Loucy (cell line): ENCODE measurements around the gene LPO.

Experiments
- H2AFZ ChIP-seq: fragments of 200-600 bp; sonication (generic); 2 replicates; pipeline ENCODE4 v1.6.0; 2016; ENCODE audit warnings: antibody characterized with exemption, mild to moderate bottlenecking, low read length, moderate library complexity
- H3F3A ChIP-seq: fragments of 200-600 bp; 2 replicates; pipeline ENCODE4 v1.6.0; 2016; ENCODE audit warnings: antibody characterized with exemption, low read depth, mild to moderate bottlenecking
- H3K27me3 ChIP-seq: fragments of 200-600 bp; sonication (generic); 2 replicates; pipeline ENCODE4 v1.6.1; 2014; ENCODE audit warnings: low read length, mild to moderate bottlenecking; ENCODE audit not compliant: insufficient read depth, poor library complexity, severe bottlenecking
- H3K36me3 ChIP-seq: fragments of 200-600 bp; sonication (generic); 2 replicates; pipeline ENCODE4 v1.6.1; 2016; ENCODE audit warnings: low read length; ENCODE audit not compliant: insufficient read depth
- H3K4me1 ChIP-seq: fragments of 200-600 bp; sonication (generic); 2 replicates; pipeline ENCODE4 v1.5.1; 2014; ENCODE audit warnings: low read length, mild to moderate bottlenecking; ENCODE audit not compliant: insufficient read depth, poor library complexity, severe bottlenecking
- H3K4me2 ChIP-seq: fragments of 200-600 bp; sonication (generic); 2 replicates; pipeline ENCODE4 v1.6.0; 2014; ENCODE audit warnings: antibody characterized with exemption, low read length, low read depth, mild to moderate bottlenecking; ENCODE audit not compliant: poor library complexity, severe bottlenecking
- H3K4me3 ChIP-seq: fragments of 200-600 bp; sonication (generic); 2 replicates; pipeline ENCODE4 v1.5.1; 2014; ENCODE audit warnings: low read length, mild to moderate bottlenecking, mixed read lengths; ENCODE audit not compliant: poor library complexity, severe bottlenecking
- H3K79me2 ChIP-seq: fragments of 200-600 bp; sonication (generic); 2 replicates; pipeline ENCODE4 v1.6.1; 2014; ENCODE audit warnings: low read length; ENCODE audit not compliant: insufficient read depth
- H3K9ac ChIP-seq: fragments of 200-600 bp; sonication (generic); 2 replicates; pipeline ENCODE4 v1.6.0; 2014; ENCODE audit warnings: mild to moderate bottlenecking, low read depth, low read length, moderate library complexity; ENCODE audit not compliant: poor library complexity, severe bottlenecking
- H3K9me2 ChIP-seq: fragments of 200-600 bp; sonication (generic); replicated peaks from 2 replicates; pipeline ENCODE4 v1.6.1; 2016; ENCODE audit warnings: low read depth, low read length, mixed read lengths
- H3K9me3 ChIP-seq: fragments of 200-600 bp; sonication (generic); 2 replicates; pipeline ENCODE4 v1.6.1; 2014; ENCODE audit warnings: mild to moderate bottlenecking, antibody characterized with exemption, low read length, low read depth; ENCODE audit not compliant: insufficient read depth
- H4K20me1 ChIP-seq: fragments of 200-600 bp; sonication (generic); 2 replicates; pipeline ENCODE4 v1.6.0; 2014; ENCODE audit warnings: antibody characterized with exemption, low read length, mild to moderate bottlenecking; ENCODE audit not compliant: insufficient read depth, poor library complexity, severe bottlenecking
- EZH2phosphoT487 ChIP-seq: fragments of 200-600 bp; IDR thresholded peaks from 2 replicates; pipeline ENCODE4 v1.6.1; 2018; ENCODE audit warnings: antibody characterized with exemption, mild to moderate bottlenecking, moderate library complexity, borderline replicate concordance
- TF ChIP-seq, protein P1 (sequence below): fragments of 200-600 bp; sonication (generic); conservative IDR thresholded peaks from 2 replicates; pipeline ENCODE4 v1.5.1; 2014; ENCODE audit warnings: mild to moderate bottlenecking, antibody characterized with exemption, low read length

Gene LPO

DNA sequence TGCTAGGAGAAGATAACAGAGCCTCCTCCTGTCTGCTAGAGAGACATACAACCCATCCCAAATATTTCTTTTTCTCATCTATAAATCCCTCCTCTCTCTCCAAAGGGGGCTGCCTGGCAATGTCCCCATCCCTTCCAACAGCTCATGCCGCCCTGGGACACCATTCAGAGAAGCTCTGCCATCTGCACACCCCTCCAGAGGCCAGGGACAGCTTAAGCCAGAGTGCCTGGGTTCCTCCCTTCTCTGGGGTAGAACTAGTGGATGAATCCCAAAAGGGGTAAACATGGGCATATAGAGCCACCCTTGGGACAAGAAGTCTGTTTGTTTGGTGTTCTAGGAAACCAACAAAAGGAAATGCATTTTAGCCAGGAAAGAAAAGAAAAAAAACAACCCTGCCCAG lies 2.6 kb upstream of the LPO start:
- H3K4me3 ChIP-seq = no peak overlapping the region
- H3F3A ChIP-seq = no peaks in the 10 kb centered on the region
- H3K36me3 ChIP-seq = no peaks in the 10 kb centered on the region
- no peak overlapping the region for H3K9ac ChIP-seq
- no peaks in the 10 kb centered on the region for H3K4me1 ChIP-seq
- H4K20me1 ChIP-seq = no peaks in the 10 kb centered on the region
- H3K79me2 ChIP-seq = no peaks in the 10 kb centered on the region
- H3K9me2 ChIP-seq = no peaks in the 10 kb centered on the region
- peaks cover 16% of the 10 kb centered on the region for H3K27me3 ChIP-seq
- no peak overlapping the region for H2AFZ ChIP-seq
- no peak overlapping the region for H3K4me2 ChIP-seq
- TF ChIP-seq EZH2phosphoT487 = no peak
- TF ChIP-seq, protein P1, sequence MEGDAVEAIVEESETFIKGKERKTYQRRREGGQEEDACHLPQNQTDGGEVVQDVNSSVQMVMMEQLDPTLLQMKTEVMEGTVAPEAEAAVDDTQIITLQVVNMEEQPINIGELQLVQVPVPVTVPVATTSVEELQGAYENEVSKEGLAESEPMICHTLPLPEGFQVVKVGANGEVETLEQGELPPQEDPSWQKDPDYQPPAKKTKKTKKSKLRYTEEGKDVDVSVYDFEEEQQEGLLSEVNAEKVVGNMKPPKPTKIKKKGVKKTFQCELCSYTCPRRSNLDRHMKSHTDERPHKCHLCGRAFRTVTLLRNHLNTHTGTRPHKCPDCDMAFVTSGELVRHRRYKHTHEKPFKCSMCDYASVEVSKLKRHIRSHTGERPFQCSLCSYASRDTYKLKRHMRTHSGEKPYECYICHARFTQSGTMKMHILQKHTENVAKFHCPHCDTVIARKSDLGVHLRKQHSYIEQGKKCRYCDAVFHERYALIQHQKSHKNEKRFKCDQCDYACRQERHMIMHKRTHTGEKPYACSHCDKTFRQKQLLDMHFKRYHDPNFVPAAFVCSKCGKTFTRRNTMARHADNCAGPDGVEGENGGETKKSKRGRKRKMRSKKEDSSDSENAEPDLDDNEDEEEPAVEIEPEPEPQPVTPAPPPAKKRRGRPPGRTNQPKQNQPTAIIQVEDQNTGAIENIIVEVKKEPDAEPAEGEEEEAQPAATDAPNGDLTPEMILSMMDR = no peak
- H3K9me3 ChIP-seq = no peaks in the 10 kb centered on the region

GRCh38 chr17:58236394-58236793 lies 2.0 kb upstream of the LPO start:
- Histone ChIP-seq H3K4me1 (no peaks in the 10 kb centered on the region), H3K4me3 (no peak overlapping the region)

GRCh38 chr17:58239987-58240386 lies 1.6 kb downstream of the LPO start:
- Histone ChIP-seq H2AFZ (no peak overlapping the region), H3K4me2 (no peak overlapping the region), H3K9me3 (no peaks in the 10 kb centered on the region), H3K36me3 (no peaks in the 10 kb centered on the region), H3K9ac (no peak overlapping the region), H3K79me2 (no peaks in the 10 kb centered on the region), H3K4me3 (no peak overlapping the region), H3K4me1 (no peaks in the 10 kb centered on the region), H3F3A (no peaks in the 10 kb centered on the region), H4K20me1 (no peaks in the 10 kb centered on the region), H3K27me3 (peaks cover 14% of the 10 kb centered on the region), H3K9me2 (no peaks in the 10 kb centered on the region)
- TF ChIP-seq EZH2phosphoT487 = no peak
- TF ChIP-seq, protein P1 = no peak

More at GRCh38 chr17:58236394-58236793, 2.0 kb upstream of the LPO start:
- Histone ChIP-seq H3K9me2 (no peaks in the 10 kb centered on the region), H3K9ac (no peak overlapping the region), H2AFZ (no peak overlapping the region), H3K27me3 (peaks cover 16% of the 10 kb centered on the region), H3K79me2 (no peaks in the 10 kb centered on the region), H3K36me3 (no peaks in the 10 kb centered on the region), H3K4me2 (no peak overlapping the region), H3K9me3 (no peaks in the 10 kb centered on the region), H3F3A (no peaks in the 10 kb centered on the region), H4K20me1 (no peaks in the 10 kb centered on the region)
- no peak for TF ChIP-seq EZH2phosphoT487
- TF ChIP-seq, protein P1 = no peak
